Fibroblast of the aortic adventitia (primary cell): Measurements from ENCODE around the gene MB21D2. TPM values are rescaled to one million over a fixed set of nuclear protein-coding genes. Genes with fewer than 3 reads are reported as not detected.

Source experiments
- DNase-seq: peaks from one replicate; pipeline ENCODE4 v3.0.0-alpha.2; 2010; ENCODE audit warnings: low read depth
- H3K4me3 ChIP-seq: 2 replicates; pipeline ENCODE4 v1.5.1; 2011; ENCODE audit warnings: low read depth, mild to moderate bottlenecking, control low read depth, low read length, moderate library complexity
- CTCF ChIP-seq: IDR thresholded peaks from 2 replicates; pipeline ENCODE4 v1.5.1; 2011; ENCODE audit warnings: mild to moderate bottlenecking, low read length, control low read depth, inconsistent platforms; ENCODE audit not compliant: insufficient read depth
- total RNA-seq: library from RNA; depleted of rRNA; stranded (reverse); fragments of >200 nt; gene quantifications from 2 replicates; pipeline ENCODE4 v1.2.3, GENCODE V29; 2012; ENCODE audit warnings: low replicate concordance

The MB21D2 gene
- total RNA-seq, 1 donor, result 6.7 TPM

- DNase-seq, result no peak
- TF ChIP-seq CTCF, result no peak
- H3K4me3 ChIP-seq, result no peak overlapping the region
Measured at GRCh38 chr3:192840143-192840836, 77.4 kb downstream of the MB21D2 start.

- peak; percentile 81 for DNase-seq
- TF ChIP-seq CTCF, result no peak
Measured at GRCh38 chr3:192835818-192836815, 81.5 kb downstream of the MB21D2 start.

GRCh38 chr3:192834428-192834827, 83.2 kb downstream of the MB21D2 start:
- no peak for DNase-seq
- no peak overlapping the region for H3K4me3 ChIP-seq
- TF ChIP-seq CTCF, result no peak

More at GRCh38 chr3:192835818-192836815, 81.5 kb downstream of the MB21D2 start:
- no peak overlapping the region for H3K4me3 ChIP-seq

- no peak overlapping the region for H3K4me3 ChIP-seq
- TF ChIP-seq CTCF, result no peak
- DNase-seq, result peak; percentile 91
Measured at GRCh38 chr3:192833177-192833890, 84.3 kb downstream of the MB21D2 start.

- DNase-seq, result no peak
- TF ChIP-seq CTCF, result no peak
- H3K4me3 ChIP-seq, result no peak overlapping the region
Measured at GRCh38 chr3:192831801-192832347, 85.8 kb downstream of the MB21D2 start.

GRCh38 chr3:192831111-192831644, 86.5 kb downstream of the MB21D2 start:
- no peak for TF ChIP-seq CTCF
- peak; percentile 92 for DNase-seq
- H3K4me3 ChIP-seq, result no peak overlapping the region
